ENCODE measurements around the gene CCDC34.

The CCDC34 gene

GRCh38 chr11:27390318-27391295 lies 27.6 kb upstream of the CCDC34 start:
- no peaks in the 10 kb centered on the region for H3K27me3 ChIP-seq (ENCODE audit: control insufficient read depth, insufficient read depth, low read length)
- H3K9ac ChIP-seq (ENCODE audit: low read depth, low read length) = no peak overlapping the region
- no peak overlapping the region for H3K4me3 ChIP-seq (ENCODE audit: low read length)
- H3K9me3 ChIP-seq (replicated peaks; ENCODE audit: low read length) = no peaks in the 10 kb centered on the region
- peaks cover 38% of the 10 kb centered on the region for H3K4me1 ChIP-seq (ENCODE audit: control insufficient read depth, insufficient read depth, low read length)
- no peak overlapping the region for H3K4me2 ChIP-seq (ENCODE audit: low read length)
- no peaks in the 10 kb centered on the region for H3K36me3 ChIP-seq (ENCODE audit: insufficient read depth, low read length)

- Histone ChIP-seq H3K9ac (ENCODE audit: low read depth, low read length) (no peak overlapping the region), H3K4me2 (ENCODE audit: low read length) (no peak overlapping the region), H3K4me1 (ENCODE audit: control insufficient read depth, insufficient read depth, low read length) (peaks cover 52% of the 10 kb centered on the region), H3K9me3 (replicated peaks; ENCODE audit: low read length) (no peaks in the 10 kb centered on the region), H3K4me3 (ENCODE audit: low read length) (no peak overlapping the region), H3K27me3 (ENCODE audit: control insufficient read depth, insufficient read depth, low read length) (no peaks in the 10 kb centered on the region), H3K36me3 (ENCODE audit: insufficient read depth, low read length) (no peaks in the 10 kb centered on the region)
Observed at GRCh38 chr11:27388869-27389268, 25.9 kb upstream of the CCDC34 start.

- no peaks in the 10 kb centered on the region for H3K9me3 ChIP-seq (replicated peaks; ENCODE audit: low read length)
- peaks cover 50% of the 10 kb centered on the region for H3K4me1 ChIP-seq (ENCODE audit: control insufficient read depth, insufficient read depth, low read length)
Observed at GRCh38 chr11:27388001-27388400, 25.0 kb upstream of the CCDC34 start.

GRCh38 chr11:27387362-27387761 lies 24.3 kb upstream of the CCDC34 start:
- Histone ChIP-seq H3K4me1 (ENCODE audit: control insufficient read depth, insufficient read depth, low read length) (peaks cover 44% of the 10 kb centered on the region), H3K27me3 (ENCODE audit: control insufficient read depth, insufficient read depth, low read length) (no peaks in the 10 kb centered on the region), H3K36me3 (ENCODE audit: insufficient read depth, low read length) (no peaks in the 10 kb centered on the region), H3K9me3 (replicated peaks; ENCODE audit: low read length) (no peaks in the 10 kb centered on the region), H3K4me3 (ENCODE audit: low read length) (no peak overlapping the region), H3K4me2 (ENCODE audit: low read length) (no peak overlapping the region), H3K9ac (ENCODE audit: low read depth, low read length) (no peak overlapping the region)

More at GRCh38 chr11:27388001-27388400, 25.0 kb upstream of the CCDC34 start:
- H3K4me2 ChIP-seq (ENCODE audit: low read length) = no peak overlapping the region
- H3K4me3 ChIP-seq (ENCODE audit: low read length) = no peak overlapping the region
- H3K9ac ChIP-seq (ENCODE audit: low read depth, low read length) = no peak overlapping the region
- no peaks in the 10 kb centered on the region for H3K27me3 ChIP-seq (ENCODE audit: control insufficient read depth, insufficient read depth, low read length)
- no peaks in the 10 kb centered on the region for H3K36me3 ChIP-seq (ENCODE audit: insufficient read depth, low read length)

GRCh38 chr11:27386181-27386845 lies 23.3 kb upstream of the CCDC34 start:
- Histone ChIP-seq H3K9me3 (replicated peaks; ENCODE audit: low read length) (no peaks in the 10 kb centered on the region), H3K9ac (ENCODE audit: low read depth, low read length) (no peak overlapping the region), H3K4me3 (ENCODE audit: low read length) (no peak overlapping the region), H3K4me1 (ENCODE audit: control insufficient read depth, insufficient read depth, low read length) (peaks cover 34% of the 10 kb centered on the region), H3K36me3 (ENCODE audit: insufficient read depth, low read length) (no peaks in the 10 kb centered on the region), H3K27me3 (ENCODE audit: control insufficient read depth, insufficient read depth, low read length) (no peaks in the 10 kb centered on the region), H3K4me2 (ENCODE audit: low read length) (no peak overlapping the region)

GRCh38 chr11:27385245-27385644 lies 22.2 kb upstream of the CCDC34 start:
- H3K9me3 ChIP-seq (replicated peaks; ENCODE audit: low read length) = no peaks in the 10 kb centered on the region
- H3K36me3 ChIP-seq (ENCODE audit: insufficient read depth, low read length) = no peaks in the 10 kb centered on the region
- H3K4me2 ChIP-seq (ENCODE audit: low read length) = peak overlapping the region; percentile 78
- H3K4me3 ChIP-seq (ENCODE audit: low read length) = peak overlapping the region; percentile 59
- H3K9ac ChIP-seq (ENCODE audit: low read depth, low read length) = peak overlapping the region; percentile 16
- no peaks in the 10 kb centered on the region for H3K27me3 ChIP-seq (ENCODE audit: control insufficient read depth, insufficient read depth, low read length)
- H3K4me1 ChIP-seq (ENCODE audit: control insufficient read depth, insufficient read depth, low read length) = peaks cover 25% of the 10 kb centered on the region

GRCh38 chr11:27384227-27384626 lies 21.2 kb upstream of the CCDC34 start:
- H3K36me3 ChIP-seq (ENCODE audit: insufficient read depth, low read length) = no peaks in the 10 kb centered on the region
- no peak overlapping the region for H3K4me3 ChIP-seq (ENCODE audit: low read length)
- no peak overlapping the region for H3K9ac ChIP-seq (ENCODE audit: low read depth, low read length)
- no peaks in the 10 kb centered on the region for H3K27me3 ChIP-seq (ENCODE audit: control insufficient read depth, insufficient read depth, low read length)
- H3K4me2 ChIP-seq (ENCODE audit: low read length) = peak overlapping the region; percentile 78
- H3K9me3 ChIP-seq (replicated peaks; ENCODE audit: low read length) = no peaks in the 10 kb centered on the region
- peaks cover 25% of the 10 kb centered on the region for H3K4me1 ChIP-seq (ENCODE audit: control insufficient read depth, insufficient read depth, low read length)

GRCh38 chr11:27383645-27384044 lies 20.6 kb upstream of the CCDC34 start:
- H3K9me3 ChIP-seq (replicated peaks; ENCODE audit: low read length) = no peaks in the 10 kb centered on the region
- H3K9ac ChIP-seq (ENCODE audit: low read depth, low read length) = no peak overlapping the region
- H3K4me2 ChIP-seq (ENCODE audit: low read length) = no peak overlapping the region
- H3K27me3 ChIP-seq (ENCODE audit: control insufficient read depth, insufficient read depth, low read length) = no peaks in the 10 kb centered on the region
- no peak overlapping the region for H3K4me3 ChIP-seq (ENCODE audit: low read length)
- no peaks in the 10 kb centered on the region for H3K36me3 ChIP-seq (ENCODE audit: insufficient read depth, low read length)
- H3K4me1 ChIP-seq (ENCODE audit: control insufficient read depth, insufficient read depth, low read length) = peaks cover 25% of the 10 kb centered on the region

GRCh38 chr11:27381238-27381666 lies 18.2 kb upstream of the CCDC34 start:
- Histone ChIP-seq H3K4me1 (ENCODE audit: control insufficient read depth, insufficient read depth, low read length) (peaks cover 21% of the 10 kb centered on the region), H3K9me3 (replicated peaks; ENCODE audit: low read length) (no peaks in the 10 kb centered on the region), H3K4me3 (ENCODE audit: low read length) (no peak overlapping the region), H3K9ac (ENCODE audit: low read depth, low read length) (no peak overlapping the region), H3K27me3 (ENCODE audit: control insufficient read depth, insufficient read depth, low read length) (no peaks in the 10 kb centered on the region), H3K36me3 (ENCODE audit: insufficient read depth, low read length) (no peaks in the 10 kb centered on the region), H3K4me2 (ENCODE audit: low read length) (no peak overlapping the region)

GRCh38 chr11:27380771-27381170 lies 17.8 kb upstream of the CCDC34 start:
- H3K9me3 ChIP-seq (replicated peaks; ENCODE audit: low read length) = no peaks in the 10 kb centered on the region
- H3K36me3 ChIP-seq (ENCODE audit: insufficient read depth, low read length) = no peaks in the 10 kb centered on the region
- H3K27me3 ChIP-seq (ENCODE audit: control insufficient read depth, insufficient read depth, low read length) = no peaks in the 10 kb centered on the region
- no peak overlapping the region for H3K9ac ChIP-seq (ENCODE audit: low read depth, low read length)
- peaks cover 16% of the 10 kb centered on the region for H3K4me1 ChIP-seq (ENCODE audit: control insufficient read depth, insufficient read depth, low read length)
- H3K4me3 ChIP-seq (ENCODE audit: low read length) = no peak overlapping the region
- no peak overlapping the region for H3K4me2 ChIP-seq (ENCODE audit: low read length)

GRCh38 chr11:27379449-27379848 lies 16.4 kb upstream of the CCDC34 start:
- no peak overlapping the region for H3K4me2 ChIP-seq (ENCODE audit: low read length)
- H3K4me1 ChIP-seq (ENCODE audit: control insufficient read depth, insufficient read depth, low read length) = peaks cover 4% of the 10 kb centered on the region
- no peak overlapping the region for H3K9ac ChIP-seq (ENCODE audit: low read depth, low read length)
- H3K27me3 ChIP-seq (ENCODE audit: control insufficient read depth, insufficient read depth, low read length) = no peaks in the 10 kb centered on the region
- no peaks in the 10 kb centered on the region for H3K36me3 ChIP-seq (ENCODE audit: insufficient read depth, low read length)
- H3K4me3 ChIP-seq (ENCODE audit: low read length) = no peak overlapping the region
- no peaks in the 10 kb centered on the region for H3K9me3 ChIP-seq (replicated peaks; ENCODE audit: low read length)

All from skeletal muscle satellite cell (primary cell).